ENCODE data around the gene LPAR2.

Gene LPAR2

GRCh38 chr19:19636573-19637185 is 8.7 kb upstream of the LPAR2 start:
- H3K4me3 ChIP-seq (ENCODE audit: low read depth, low read length): no peak overlapping the region
- no peak for TF ChIP-seq CTCF (IDR thresholded peaks at IDR 0.05; ENCODE audit: borderline replicate concordance, insufficient read depth, low read depth, low read length)

GRCh38 chr19:19635313-19635702 is 7.3 kb upstream of the LPAR2 start:
- no peak for TF ChIP-seq CTCF (IDR thresholded peaks at IDR 0.05; ENCODE audit: borderline replicate concordance, insufficient read depth, low read depth, low read length)
- no peak overlapping the region for H3K4me3 ChIP-seq (ENCODE audit: low read depth, low read length)

- H3K4me3 ChIP-seq (ENCODE audit: low read depth, low read length): no peak overlapping the region
- TF ChIP-seq CTCF (IDR thresholded peaks at IDR 0.05; ENCODE audit: borderline replicate concordance, insufficient read depth, low read depth, low read length): no peak
These were observed 6.7 kb upstream of the LPAR2 start for GRCh38 chr19:19634516-19635312.

GRCh38 chr19:19633711-19634515 is 5.9 kb upstream of the LPAR2 start:
- no peak for TF ChIP-seq CTCF (IDR thresholded peaks at IDR 0.05; ENCODE audit: borderline replicate concordance, insufficient read depth, low read depth, low read length)
- no peak overlapping the region for H3K4me3 ChIP-seq (ENCODE audit: low read depth, low read length)

DNA sequence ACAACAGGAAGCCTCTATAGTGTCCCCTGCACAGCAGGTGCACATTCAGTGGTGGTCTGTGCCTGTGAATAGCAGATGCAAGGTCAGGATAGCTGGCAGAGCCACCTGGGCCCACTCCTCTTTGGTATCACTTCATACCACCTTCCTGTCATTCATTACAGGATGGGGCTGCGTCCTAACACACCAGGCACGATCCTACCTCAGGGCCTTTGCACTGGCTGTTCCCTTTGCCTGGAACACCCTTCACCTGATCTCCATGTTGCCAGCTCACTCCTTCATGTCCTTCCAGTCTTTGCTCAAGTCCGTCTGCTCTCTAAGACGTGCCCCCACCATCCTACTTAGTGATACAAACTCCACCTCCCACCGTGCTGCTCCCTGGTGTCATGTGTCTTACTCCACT is 4.6 kb upstream of the LPAR2 start:
- TF ChIP-seq CTCF (IDR thresholded peaks at IDR 0.05; ENCODE audit: borderline replicate concordance, insufficient read depth, low read depth, low read length): no peak
- H3K4me3 ChIP-seq (ENCODE audit: low read depth, low read length): no peak overlapping the region

- TF ChIP-seq CTCF (IDR thresholded peaks at IDR 0.05; ENCODE audit: borderline replicate concordance, insufficient read depth, low read depth, low read length): no peak
- H3K4me3 ChIP-seq (ENCODE audit: low read depth, low read length): no peak overlapping the region
These were observed 3.3 kb upstream of the LPAR2 start for GRCh38 chr19:19631346-19631745.

Measured in GM12875 (cell line).